GM19193 (cell line): ENCODE results near the gene SRRM4.

Experiments used
- POLR2A ChIP-seq: IDR thresholded peaks from 4 replicates; pipeline ENCODE4 v1.6.1; 2011; ENCODE audit not compliant: insufficient read depth, insufficient read length; ENCODE audit errors: extremely low read depth

The SRRM4 gene

GRCh38 chr12:119025786-119026185 is 44.4 kb downstream of the SRRM4 start:
- TF ChIP-seq POLR2A, result no peak

GRCh38 chr12:119036878-119037825 is 55.8 kb downstream of the SRRM4 start:
- TF ChIP-seq POLR2A, result no peak

- no peak for TF ChIP-seq POLR2A
Measured at GRCh38 chr12:119044094-119044493, 62.8 kb downstream of the SRRM4 start.

GRCh38 chr12:119047641-119048040 is 66.3 kb downstream of the SRRM4 start:
- no peak for TF ChIP-seq POLR2A

GRCh38 chr12:119050663-119051062 is 69.3 kb downstream of the SRRM4 start:
- no peak for TF ChIP-seq POLR2A

- no peak for TF ChIP-seq POLR2A
Measured at GRCh38 chr12:119051474-119051873, 70.1 kb downstream of the SRRM4 start.

- TF ChIP-seq POLR2A, result no peak
Measured at GRCh38 chr12:119052001-119052400, 70.7 kb downstream of the SRRM4 start.

GRCh38 chr12:119055977-119056376 is 74.6 kb downstream of the SRRM4 start:
- no peak for TF ChIP-seq POLR2A

- TF ChIP-seq POLR2A, result no peak
Measured at GRCh38 chr12:119060847-119061796, 79.8 kb downstream of the SRRM4 start.

- no peak for TF ChIP-seq POLR2A
Measured at GRCh38 chr12:119068129-119068856, 87.0 kb downstream of the SRRM4 start.

GRCh38 chr12:119069147-119069642 is 87.9 kb downstream of the SRRM4 start:
- TF ChIP-seq POLR2A, result no peak

- no peak for TF ChIP-seq POLR2A
Measured at GRCh38 chr12:119071176-119071575, 89.8 kb downstream of the SRRM4 start.

- TF ChIP-seq POLR2A, result no peak
Measured at GRCh38 chr12:119071638-119072231, 90.4 kb downstream of the SRRM4 start.

GRCh38 chr12:119072440-119072839 is 91.1 kb downstream of the SRRM4 start:
- no peak for TF ChIP-seq POLR2A
